ENCODE data around the gene SPSB3. TPM values are rescaled to one million over a fixed set of nuclear protein-coding genes. Genes with fewer than 3 reads are reported as not detected.

SPSB3 gene
- total and polyA plus RNA-seq, 12 donors: 8.3 to 297 (median 107) TPM

DNA sequence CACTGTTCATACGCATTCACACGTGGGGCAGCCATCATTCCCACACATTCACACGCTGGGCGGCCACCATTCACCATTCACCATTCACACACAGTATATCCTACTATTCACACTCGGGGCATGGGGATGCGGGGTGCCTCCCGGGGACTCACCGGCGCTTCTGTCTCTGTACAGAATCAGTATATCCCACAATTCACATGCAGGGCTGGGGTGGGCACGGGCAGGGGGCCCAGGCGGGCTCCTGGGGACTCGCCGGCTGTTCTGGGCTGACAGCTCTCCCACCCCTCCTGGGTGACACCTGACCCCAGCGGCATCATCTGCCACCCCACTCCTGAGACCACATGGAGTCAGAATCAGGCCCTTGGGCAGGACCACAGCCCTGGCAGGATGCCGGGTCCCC is 20.6 kb downstream of the SPSB3 start:
- Histone ChIP-seq H3K4me3 (no peak overlapping the region), H3K4me1 (replicated peaks in 1 of 2) (no peaks in the 10 kb centered on the region), H3K36me3 (replicated peaks in 1 of 2) (peaks cover 0 to 71% of the 10 kb centered on the region in 2 donors), H3K27ac (no peak overlapping the region), H3K27me3 (no peaks in the 10 kb centered on the region), H3K9me3 (replicated peaks in 1 of 3) (no peaks in the 10 kb centered on the region)
- DNase-seq: peak in 1 of 7 donors; percentile 18
- WGBS, 4 donors: 93 to 94% (median 93%) methylated on average over 9 to 15 of the region's 15 CpGs
- TF ChIP-seq POLR2A (IDR thresholded peaks at IDR 0.05): no peak
- TF ChIP-seq, protein P1, sequence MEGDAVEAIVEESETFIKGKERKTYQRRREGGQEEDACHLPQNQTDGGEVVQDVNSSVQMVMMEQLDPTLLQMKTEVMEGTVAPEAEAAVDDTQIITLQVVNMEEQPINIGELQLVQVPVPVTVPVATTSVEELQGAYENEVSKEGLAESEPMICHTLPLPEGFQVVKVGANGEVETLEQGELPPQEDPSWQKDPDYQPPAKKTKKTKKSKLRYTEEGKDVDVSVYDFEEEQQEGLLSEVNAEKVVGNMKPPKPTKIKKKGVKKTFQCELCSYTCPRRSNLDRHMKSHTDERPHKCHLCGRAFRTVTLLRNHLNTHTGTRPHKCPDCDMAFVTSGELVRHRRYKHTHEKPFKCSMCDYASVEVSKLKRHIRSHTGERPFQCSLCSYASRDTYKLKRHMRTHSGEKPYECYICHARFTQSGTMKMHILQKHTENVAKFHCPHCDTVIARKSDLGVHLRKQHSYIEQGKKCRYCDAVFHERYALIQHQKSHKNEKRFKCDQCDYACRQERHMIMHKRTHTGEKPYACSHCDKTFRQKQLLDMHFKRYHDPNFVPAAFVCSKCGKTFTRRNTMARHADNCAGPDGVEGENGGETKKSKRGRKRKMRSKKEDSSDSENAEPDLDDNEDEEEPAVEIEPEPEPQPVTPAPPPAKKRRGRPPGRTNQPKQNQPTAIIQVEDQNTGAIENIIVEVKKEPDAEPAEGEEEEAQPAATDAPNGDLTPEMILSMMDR (IDR thresholded peaks at IDR 0.05): no peak
- intact Hi-C loops (cut with DNase I): no loop called here

- Histone ChIP-seq H3K4me1 (replicated peaks in 1 of 2) (no peaks in the 10 kb centered on the region), H3K27me3 (no peaks in the 10 kb centered on the region), H3K36me3 (replicated peaks in 1 of 2) (peaks cover 0 to 63% of the 10 kb centered on the region in 2 donors), H3K27ac (no peak overlapping the region), H3K9me3 (replicated peaks in 1 of 3) (no peaks in the 10 kb centered on the region), H3K4me3 (no peak overlapping the region)
- TF ChIP-seq POLR2A (IDR thresholded peaks at IDR 0.05): no peak
- TF ChIP-seq, protein P1 (IDR thresholded peaks at IDR 0.05): no peak
- intact Hi-C loops (cut with DNase I): no loop called here
- no peak for DNase-seq
- WGBS, 4 donors: 88 to 97% (median 89%) methylated on average over 11 to 15 of the region's 15 CpGs
Measured at GRCh38 chr16:1760911-1761310, 21.5 kb downstream of the SPSB3 start.

DNA sequence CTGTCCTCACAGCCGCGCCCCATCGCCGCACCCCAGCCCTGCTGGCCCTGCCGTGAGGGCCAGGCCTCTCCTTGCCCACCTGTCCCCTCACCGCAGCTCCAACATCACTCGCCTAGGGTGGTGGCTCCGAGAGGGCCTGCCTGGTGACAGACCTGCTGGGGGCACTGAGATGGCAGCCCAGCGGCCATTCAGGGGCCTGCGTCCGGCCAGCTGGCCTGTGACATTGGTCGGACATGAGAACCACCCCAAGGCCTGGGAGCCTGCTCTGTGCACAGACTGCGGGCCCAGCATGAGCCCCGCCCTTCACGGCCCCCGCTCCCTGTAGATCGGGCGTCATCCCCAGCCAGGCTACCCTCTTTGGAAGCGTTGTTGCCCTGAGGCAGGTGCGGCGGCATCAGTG is 22.9 kb downstream of the SPSB3 start:
- intact Hi-C loops (cut with DNase I): no loop called here
- no peaks in the 10 kb centered on the region for H3K9me3 ChIP-seq (replicated peaks in 1 of 3)
- H3K4me1 ChIP-seq (replicated peaks in 1 of 2): no peaks in the 10 kb centered on the region
- 94 to 98% (median 95%) methylated on average over 10 to 21 of the region's 21 CpGs for WGBS, 4 donors
- H3K27ac ChIP-seq: no peak overlapping the region
- H3K4me3 ChIP-seq: no peak overlapping the region
- H3K27me3 ChIP-seq: no peaks in the 10 kb centered on the region
- peaks cover 0 to 53% of the 10 kb centered on the region in 2 donors for H3K36me3 ChIP-seq (replicated peaks in 1 of 2)
- TF ChIP-seq, protein P1 (IDR thresholded peaks at IDR 0.05): no peak
- no peak for TF ChIP-seq POLR2A (IDR thresholded peaks at IDR 0.05)
- no peak for DNase-seq

DNA sequence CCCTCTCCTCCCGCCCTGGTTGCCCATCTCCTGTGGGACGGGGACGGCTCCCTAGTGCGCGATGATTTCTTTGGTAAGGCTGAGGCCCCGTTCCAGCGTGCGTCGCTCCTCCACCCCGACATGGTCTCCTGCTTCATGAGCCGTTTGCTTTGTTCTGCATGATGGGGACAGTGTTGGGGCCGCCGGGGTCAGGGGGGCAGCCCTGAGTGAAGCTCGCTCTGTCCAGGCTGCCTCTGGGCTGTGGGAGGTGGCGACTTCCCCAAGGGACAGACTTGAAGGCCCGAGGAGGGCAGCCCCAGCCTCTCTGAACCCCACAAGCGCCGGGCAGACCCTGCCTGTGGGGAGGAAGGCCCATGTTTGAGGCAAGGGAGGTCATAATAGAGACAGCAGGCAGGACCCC is 23.4 kb downstream of the SPSB3 start:
- no peak overlapping the region for H3K27ac ChIP-seq

More for the DNA sequence above, 23.4 kb downstream of the SPSB3 start:
- no peak for DNase-seq
- intact Hi-C loops (cut with DNase I): no loop called here
- Histone ChIP-seq H3K36me3 (replicated peaks in 1 of 2) (peaks cover 0 to 47% of the 10 kb centered on the region in 2 donors), H3K4me3 (no peak overlapping the region), H3K9me3 (replicated peaks in 1 of 3) (no peaks in the 10 kb centered on the region), H3K4me1 (replicated peaks in 1 of 2) (no peaks in the 10 kb centered on the region), H3K27me3 (no peaks in the 10 kb centered on the region)
- 91 to 96% (median 94%) methylated on average over 15 to 18 of the region's 18 CpGs for whole genome bisulfite sequencing, 4 donors
- TF ChIP-seq, protein P1 (IDR thresholded peaks at IDR 0.05): no peak
- no peak for TF ChIP-seq POLR2A (IDR thresholded peaks at IDR 0.05)
